Measurements from ENCODE around the gene TBC1D30.
A peak's percentile ranks its signal among the peaks of the same experiment; 100 is the strongest.
"Not testable (repeated sequence)": the region's sequence is repeated elsewhere in the genome, so short reads cannot be mapped to it uniquely, and the experiment has no call there.

TBC1D30 gene

GRCh38 chr12:64806593-64807460 is 17.6 kb upstream of the TBC1D30 start:
- no peak for DNase-seq

- no peak for DNase-seq
These were observed 16.3 kb upstream of the TBC1D30 start for GRCh38 chr12:64808110-64808509.

GRCh38 chr12:64810831-64811230 is 13.6 kb upstream of the TBC1D30 start:
- DNase-seq: no peak

GRCh38 chr12:64813723-64814122 is 10.7 kb upstream of the TBC1D30 start:
- DNase-seq: no peak

- no peak for DNase-seq
These were observed 10.0 kb upstream of the TBC1D30 start for GRCh38 chr12:64814432-64814831.

GRCh38 chr12:64819816-64820402 is 4.5 kb upstream of the TBC1D30 start:
- no peak for DNase-seq

GRCh38 chr12:64820593-64820992 is 3.9 kb upstream of the TBC1D30 start:
- DNase-seq: no peak

GRCh38 chr12:64821116-64821630 is 3.3 kb upstream of the TBC1D30 start:
- no peak for DNase-seq

GRCh38 chr12:64824130-64824499 is 332 bp upstream of the TBC1D30 start:
- no peak for DNase-seq

- peak in 1 of 2 experiments; percentile 12 for DNase-seq
These were observed 935 bp downstream of the TBC1D30 start for GRCh38 chr12:64825143-64826021.

GRCh38 chr12:64826234-64826633 is 1.8 kb downstream of the TBC1D30 start:
- peak; percentile 60 to 70 for DNase-seq

GRCh38 chr12:64828713-64829112 is 4.3 kb downstream of the TBC1D30 start:
- DNase-seq: no peak

- DNase-seq: no peak
These were observed 9.5 kb downstream of the TBC1D30 start for GRCh38 chr12:64833928-64834327.

GRCh38 chr12:64835901-64836300 is 11.5 kb downstream of the TBC1D30 start:
- no peak for DNase-seq

- no peak for DNase-seq
These were observed 12.4 kb downstream of the TBC1D30 start for GRCh38 chr12:64836856-64837255.

- no peak for DNase-seq
These were observed 13.0 kb downstream of the TBC1D30 start for GRCh38 chr12:64837427-64837826.

- no peak for DNase-seq
These were observed 15.7 kb downstream of the TBC1D30 start for GRCh38 chr12:64840119-64840518.

- no peak for DNase-seq
These were observed 16.7 kb downstream of the TBC1D30 start for GRCh38 chr12:64840949-64841717.

GRCh38 chr12:64848409-64848808 is 24.0 kb downstream of the TBC1D30 start:
- DNase-seq: not testable (repeated sequence)

GRCh38 chr12:64858882-64859605 is 34.6 kb downstream of the TBC1D30 start:
- no peak for DNase-seq

- no peak for DNase-seq
These were observed 36.1 kb downstream of the TBC1D30 start for GRCh38 chr12:64860446-64860998.
